WTC11 (cell line): ENCODE data around the gene VWA5A.

Experiments
- ATF1 ChIP-seq: sonication (generic); formaldehyde crosslinking; IDR thresholded peaks from 2 replicates; pipeline ENCODE4 v1.8.1; 2023; ENCODE audit warnings: mild to moderate bottlenecking, moderate library complexity, missing genetic modification reagents
- CBFB ChIP-seq: sonication (generic); formaldehyde crosslinking; IDR thresholded peaks from 2 replicates; pipeline ENCODE4 v1.8.1; 2022; ENCODE audit warnings: mild to moderate bottlenecking, low read depth, missing genetic modification reagents
- ESRRA ChIP-seq: sonication (generic); formaldehyde crosslinking; IDR thresholded peaks from 2 replicates; pipeline ENCODE4 v1.8.1; 2022; ENCODE audit warnings: mild to moderate bottlenecking, missing genetic modification reagents, borderline replicate concordance
- FOXP1 ChIP-seq: sonication (generic); formaldehyde crosslinking; IDR thresholded peaks from 2 replicates; pipeline ENCODE4 v1.8.0; 2022; ENCODE audit warnings: missing genetic modification reagents, mild to moderate bottlenecking, moderate library complexity, borderline replicate concordance
- KAT7 ChIP-seq: sonication (generic); formaldehyde crosslinking; IDR thresholded peaks from 2 replicates; pipeline ENCODE4 v1.8.1; 2023; ENCODE audit warnings: missing genetic modification reagents, mild to moderate bottlenecking, borderline replicate concordance
- TEAD4 ChIP-seq: sonication (generic); formaldehyde crosslinking; IDR thresholded peaks from 2 replicates; pipeline ENCODE4 v1.8.0; 2022; ENCODE audit warnings: mild to moderate bottlenecking, missing genetic modification reagents
- ZNF138 ChIP-seq: sonication (generic); formaldehyde crosslinking; conservative IDR thresholded peaks from 2 replicates; pipeline ENCODE4 v1.8.1; 2022; ENCODE audit warnings: mild to moderate bottlenecking, moderate library complexity, missing genetic modification reagents
- ZNF263 ChIP-seq: sonication (generic); formaldehyde crosslinking; IDR thresholded peaks from 2 replicates; pipeline ENCODE4 v1.8.1; 2022; ENCODE audit warnings: low read depth, mild to moderate bottlenecking, moderate library complexity, missing genetic modification reagents
- TF ChIP-seq, protein P1 (sequence below): fragments of 200-600 bp; IDR thresholded peaks from 2 replicates; pipeline ENCODE4 v1.8.0; 2022; ENCODE audit warnings: antibody characterized with exemption
- TF ChIP-seq, protein P2 (sequence below): sonication (generic); formaldehyde crosslinking; IDR thresholded peaks from 2 replicates; pipeline ENCODE4 v1.8.1; 2023; ENCODE audit warnings: mild to moderate bottlenecking, missing genetic modification reagents, moderate library complexity
- TF ChIP-seq, protein P3 (sequence below): sonication (generic); formaldehyde crosslinking; IDR thresholded peaks from 2 replicates; pipeline ENCODE4 v1.8.1; 2023; ENCODE audit warnings: mild to moderate bottlenecking, missing genetic modification reagents

DNA sequence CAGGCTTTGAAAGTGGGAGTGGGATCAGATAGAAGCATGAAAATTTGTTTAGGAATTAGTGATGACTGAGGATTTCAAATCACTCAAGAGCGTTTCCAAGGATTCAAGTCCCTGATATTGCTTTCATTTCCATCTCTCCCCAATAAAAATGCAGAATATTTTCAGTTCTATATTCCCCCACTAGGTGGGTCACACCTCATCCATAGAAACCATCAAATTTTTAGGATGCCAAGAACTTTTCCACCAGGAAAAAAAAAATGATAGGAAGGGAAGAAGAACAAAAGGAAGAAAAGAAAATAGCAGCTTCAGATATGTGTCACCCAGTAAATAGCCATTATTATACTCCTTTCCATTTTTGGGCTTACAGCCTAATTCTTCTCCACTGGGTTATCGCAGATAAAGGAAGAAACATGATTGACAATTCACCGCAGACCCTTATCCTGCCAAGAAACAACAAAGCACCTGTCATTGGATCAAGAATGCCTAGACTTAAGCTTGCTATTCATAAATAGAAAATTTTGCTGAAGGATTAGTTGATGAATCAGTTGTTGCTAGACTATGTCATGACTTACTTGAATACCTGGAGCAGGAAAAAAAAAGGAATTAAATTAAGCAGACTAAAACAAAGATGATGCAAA is 37.6 kb downstream of the VWA5A start:
- TF ChIP-seq, protein P1, sequence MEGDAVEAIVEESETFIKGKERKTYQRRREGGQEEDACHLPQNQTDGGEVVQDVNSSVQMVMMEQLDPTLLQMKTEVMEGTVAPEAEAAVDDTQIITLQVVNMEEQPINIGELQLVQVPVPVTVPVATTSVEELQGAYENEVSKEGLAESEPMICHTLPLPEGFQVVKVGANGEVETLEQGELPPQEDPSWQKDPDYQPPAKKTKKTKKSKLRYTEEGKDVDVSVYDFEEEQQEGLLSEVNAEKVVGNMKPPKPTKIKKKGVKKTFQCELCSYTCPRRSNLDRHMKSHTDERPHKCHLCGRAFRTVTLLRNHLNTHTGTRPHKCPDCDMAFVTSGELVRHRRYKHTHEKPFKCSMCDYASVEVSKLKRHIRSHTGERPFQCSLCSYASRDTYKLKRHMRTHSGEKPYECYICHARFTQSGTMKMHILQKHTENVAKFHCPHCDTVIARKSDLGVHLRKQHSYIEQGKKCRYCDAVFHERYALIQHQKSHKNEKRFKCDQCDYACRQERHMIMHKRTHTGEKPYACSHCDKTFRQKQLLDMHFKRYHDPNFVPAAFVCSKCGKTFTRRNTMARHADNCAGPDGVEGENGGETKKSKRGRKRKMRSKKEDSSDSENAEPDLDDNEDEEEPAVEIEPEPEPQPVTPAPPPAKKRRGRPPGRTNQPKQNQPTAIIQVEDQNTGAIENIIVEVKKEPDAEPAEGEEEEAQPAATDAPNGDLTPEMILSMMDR = no peak
- TF ChIP-seq, protein P2, sequence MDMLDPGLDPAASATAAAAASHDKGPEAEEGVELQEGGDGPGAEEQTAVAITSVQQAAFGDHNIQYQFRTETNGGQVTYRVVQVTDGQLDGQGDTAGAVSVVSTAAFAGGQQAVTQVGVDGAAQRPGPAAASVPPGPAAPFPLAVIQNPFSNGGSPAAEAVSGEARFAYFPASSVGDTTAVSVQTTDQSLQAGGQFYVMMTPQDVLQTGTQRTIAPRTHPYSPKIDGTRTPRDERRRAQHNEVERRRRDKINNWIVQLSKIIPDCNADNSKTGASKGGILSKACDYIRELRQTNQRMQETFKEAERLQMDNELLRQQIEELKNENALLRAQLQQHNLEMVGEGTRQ (CRISPR knock-in tag) = no peak
- TF ChIP-seq FOXP1 (CRISPR knock-in tag) (no peak), ESRRA (CRISPR knock-in tag) (no peak), ATF1 (CRISPR knock-in tag) (no peak), TEAD4 (CRISPR knock-in tag) (no peak), ZNF138 (CRISPR knock-in tag) (no peak), KAT7 (CRISPR knock-in tag) (no peak), CBFB (no peak), ZNF263 (CRISPR knock-in tag) (no peak)
- TF ChIP-seq, protein P3, sequence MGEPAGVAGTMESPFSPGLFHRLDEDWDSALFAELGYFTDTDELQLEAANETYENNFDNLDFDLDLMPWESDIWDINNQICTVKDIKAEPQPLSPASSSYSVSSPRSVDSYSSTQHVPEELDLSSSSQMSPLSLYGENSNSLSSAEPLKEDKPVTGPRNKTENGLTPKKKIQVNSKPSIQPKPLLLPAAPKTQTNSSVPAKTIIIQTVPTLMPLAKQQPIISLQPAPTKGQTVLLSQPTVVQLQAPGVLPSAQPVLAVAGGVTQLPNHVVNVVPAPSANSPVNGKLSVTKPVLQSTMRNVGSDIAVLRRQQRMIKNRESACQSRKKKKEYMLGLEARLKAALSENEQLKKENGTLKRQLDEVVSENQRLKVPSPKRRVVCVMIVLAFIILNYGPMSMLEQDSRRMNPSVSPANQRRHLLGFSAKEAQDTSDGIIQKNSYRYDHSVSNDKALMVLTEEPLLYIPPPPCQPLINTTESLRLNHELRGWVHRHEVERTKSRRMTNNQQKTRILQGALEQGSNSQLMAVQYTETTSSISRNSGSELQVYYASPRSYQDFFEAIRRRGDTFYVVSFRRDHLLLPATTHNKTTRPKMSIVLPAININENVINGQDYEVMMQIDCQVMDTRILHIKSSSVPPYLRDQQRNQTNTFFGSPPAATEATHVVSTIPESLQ (CRISPR knock-in tag) = no peak
